Calu3 (cell line): ENCODE measurements around the gene TXNIP. TPM values are rescaled to one million over a fixed set of nuclear protein-coding genes. Genes with fewer than 3 reads are reported as not detected.

ENCODE experiments used
- BruUV-seq: library from RNA; stranded (reverse); fragments of 400-500 nt; replicated peaks from 2 replicates; lab custom pipeline; 2021; lab: Mats Ljungman, UMichigan
- CTCF ChIA-PET: fragments of 300-600 bp; sonication (Branson Sonifier 250); formaldehyde crosslinking; loops from one replicate; lab custom pipeline; 2022; ENCODE audit warnings: antibody characterized with exemption; lab: Charles Lee
- DNase-seq: peaks from one replicate; pipeline ENCODE4 v3.0.0; 2022
- H3K27ac Mint-ChIP-seq: one replicate; pipeline ENCODE4 v1.8.0; 2022; ENCODE audit warnings: mixed read lengths; ENCODE audit not compliant: unreplicated experiment
- H3K27me3 Mint-ChIP-seq: one replicate; pipeline ENCODE4 v1.8.0; 2022; ENCODE audit warnings: mixed read lengths; ENCODE audit not compliant: unreplicated experiment
- H3K36me3 Mint-ChIP-seq: one replicate; pipeline ENCODE4 v1.8.0; 2022; ENCODE audit warnings: mild to moderate bottlenecking, moderate library complexity, mixed read lengths; ENCODE audit not compliant: insufficient read depth, unreplicated experiment
- H3K4me1 Mint-ChIP-seq: one replicate; pipeline ENCODE4 v1.8.0; 2022; ENCODE audit warnings: mild to moderate bottlenecking, low read depth, mixed read lengths; ENCODE audit not compliant: unreplicated experiment
- H3K4me3 Mint-ChIP-seq: one replicate; pipeline ENCODE4 v1.8.0; 2022; ENCODE audit warnings: mild to moderate bottlenecking, low read depth, moderate library complexity, mixed read lengths; ENCODE audit not compliant: unreplicated experiment
- H3K9me3 Mint-ChIP-seq: one replicate; pipeline ENCODE4 v1.8.0; 2022; ENCODE audit warnings: low read depth, mixed read lengths; ENCODE audit not compliant: unreplicated experiment
- intact Hi-C: fragments of 100-400 bp; cut with micrococcal nuclease; formaldehyde crosslinking; loops from one replicate; pipeline ENCODE4 v1.10.0; 2022; ENCODE audit not compliant: unreplicated experiment
- total RNA-seq: library from RNA; stranded (reverse); gene quantifications from 2 replicates; pipeline ENCODE4 v1.2.3, GENCODE V29; 2022
- TF ChIP-seq, protein P1 (sequence below): fragments of 200-600 bp; IDR thresholded peaks from one replicate; pipeline ENCODE4 v1.8.0; 2022; ENCODE audit warnings: antibody characterized with exemption; ENCODE audit not compliant: unreplicated experiment

The TXNIP gene
- total RNA-seq, 1 experiment from 2014 or later = 18.5 TPM

DNA sequence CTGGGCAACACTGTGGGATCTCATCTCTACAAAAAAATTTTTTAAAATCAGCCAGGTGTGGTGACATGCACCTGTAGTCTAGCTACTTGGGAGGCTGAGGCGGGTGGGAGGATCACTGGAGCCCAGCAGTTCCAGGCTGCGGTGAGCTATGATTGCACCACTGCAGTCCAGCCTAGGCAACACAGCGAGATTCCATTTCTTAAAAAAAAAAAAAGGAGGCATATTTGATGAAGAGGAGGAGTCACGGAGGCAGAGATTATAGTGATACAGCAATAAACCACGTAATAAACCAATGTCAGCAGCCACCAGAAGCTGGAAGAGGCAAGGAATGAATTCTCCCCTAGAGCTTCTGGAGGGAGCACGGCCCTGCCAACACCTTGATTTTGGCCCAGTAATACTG, 42.5 kb downstream of the TXNIP start:
- CTCF ChIA-PET = interaction anchor here (0.6 kb wide), 1 partner anchor 254 kb away, joined by 3 read pairs; no protein-coding TSS in a partner anchor

GRCh38 chr1:145952903-145953302, 43.5 kb downstream of the TXNIP start:
- BruUV-seq = no TSS peak
- H3K36me3 Mint-ChIP-seq = peaks cover 10% of the 10 kb centered on the region
- no peaks in the 10 kb centered on the region for H3K9me3 Mint-ChIP-seq
- intact Hi-C loops = no loop called here
- TF ChIP-seq, protein P1, sequence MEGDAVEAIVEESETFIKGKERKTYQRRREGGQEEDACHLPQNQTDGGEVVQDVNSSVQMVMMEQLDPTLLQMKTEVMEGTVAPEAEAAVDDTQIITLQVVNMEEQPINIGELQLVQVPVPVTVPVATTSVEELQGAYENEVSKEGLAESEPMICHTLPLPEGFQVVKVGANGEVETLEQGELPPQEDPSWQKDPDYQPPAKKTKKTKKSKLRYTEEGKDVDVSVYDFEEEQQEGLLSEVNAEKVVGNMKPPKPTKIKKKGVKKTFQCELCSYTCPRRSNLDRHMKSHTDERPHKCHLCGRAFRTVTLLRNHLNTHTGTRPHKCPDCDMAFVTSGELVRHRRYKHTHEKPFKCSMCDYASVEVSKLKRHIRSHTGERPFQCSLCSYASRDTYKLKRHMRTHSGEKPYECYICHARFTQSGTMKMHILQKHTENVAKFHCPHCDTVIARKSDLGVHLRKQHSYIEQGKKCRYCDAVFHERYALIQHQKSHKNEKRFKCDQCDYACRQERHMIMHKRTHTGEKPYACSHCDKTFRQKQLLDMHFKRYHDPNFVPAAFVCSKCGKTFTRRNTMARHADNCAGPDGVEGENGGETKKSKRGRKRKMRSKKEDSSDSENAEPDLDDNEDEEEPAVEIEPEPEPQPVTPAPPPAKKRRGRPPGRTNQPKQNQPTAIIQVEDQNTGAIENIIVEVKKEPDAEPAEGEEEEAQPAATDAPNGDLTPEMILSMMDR = no peak
- no peak overlapping the region for H3K4me3 Mint-ChIP-seq
- H3K4me1 Mint-ChIP-seq = peaks cover 12% of the 10 kb centered on the region
- CTCF ChIA-PET = no interaction called here
- no peak for DNase-seq
- no peak overlapping the region for H3K27ac Mint-ChIP-seq
- H3K27me3 Mint-ChIP-seq = peaks cover 37% of the 10 kb centered on the region

More for the DNA sequence above, 42.5 kb downstream of the TXNIP start:
- Mint-ChIP-seq H3K4me1 (peaks cover 19% of the 10 kb centered on the region), H3K27me3 (peaks cover 45% of the 10 kb centered on the region), H3K36me3 (peaks cover 14% of the 10 kb centered on the region), H3K9me3 (no peaks in the 10 kb centered on the region), H3K27ac (no peak overlapping the region), H3K4me3 (no peak overlapping the region)
- intact Hi-C loops = no loop called here
- DNase-seq = no peak
- no TSS peak for BruUV-seq
- TF ChIP-seq, protein P1 = no peak

DNA sequence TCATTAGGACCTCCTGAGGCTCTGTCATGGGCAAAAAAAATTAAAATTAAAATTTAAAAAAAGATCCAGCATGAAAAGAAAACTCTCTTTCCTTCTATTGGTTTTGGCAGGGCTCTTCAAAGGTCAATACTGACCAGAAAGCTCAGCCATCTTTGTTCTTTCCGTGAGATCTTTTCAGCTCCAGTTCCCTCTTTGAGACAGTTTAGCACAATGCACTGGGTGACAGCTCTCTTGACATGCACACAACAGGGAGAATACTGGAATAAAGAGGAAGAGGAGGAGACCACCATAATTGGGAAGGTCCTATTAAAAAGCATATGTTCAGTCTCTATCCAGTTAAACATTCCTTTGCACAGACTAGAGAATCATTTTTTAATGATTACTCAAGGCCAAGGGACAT, 44.9 kb downstream of the TXNIP start:
- Mint-ChIP-seq H3K36me3 (no peaks in the 10 kb centered on the region), H3K9me3 (no peaks in the 10 kb centered on the region), H3K27ac (no peak overlapping the region), H3K27me3 (peaks cover 23% of the 10 kb centered on the region), H3K4me1 (no peaks in the 10 kb centered on the region), H3K4me3 (no peak overlapping the region)
- CTCF ChIA-PET = no interaction called here
- DNase-seq = no peak
- TF ChIP-seq, protein P1 = no peak
- intact Hi-C loops = no loop called here
- BruUV-seq = no TSS peak

DNA sequence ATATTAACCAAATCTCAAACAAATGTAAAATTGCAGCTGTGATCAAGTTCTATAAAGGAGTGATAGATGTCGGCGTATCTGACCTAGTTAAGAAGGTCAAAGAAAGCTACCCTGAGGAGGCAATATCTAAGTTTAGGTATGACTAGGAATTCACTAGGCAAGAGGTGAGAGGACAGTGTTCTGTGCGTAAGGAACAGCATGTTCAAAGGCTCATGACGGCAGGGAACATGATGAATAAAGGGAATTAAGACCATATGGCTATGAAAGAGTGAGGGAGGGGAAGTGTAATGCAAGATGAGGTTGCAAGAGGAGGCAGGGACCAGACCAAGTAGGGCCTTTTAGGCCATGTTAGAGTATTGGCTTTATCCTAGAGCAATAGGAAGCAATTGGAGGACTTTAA, 47.2 kb downstream of the TXNIP start:
- H3K27me3 Mint-ChIP-seq = peaks cover 5% of the 10 kb centered on the region
- CTCF ChIA-PET = no interaction called here
- H3K9me3 Mint-ChIP-seq = no peaks in the 10 kb centered on the region
- no peak overlapping the region for H3K4me3 Mint-ChIP-seq
- TF ChIP-seq, protein P1 = no peak
- H3K27ac Mint-ChIP-seq = no peak overlapping the region
- no TSS peak for BruUV-seq
- no peaks in the 10 kb centered on the region for H3K36me3 Mint-ChIP-seq
- no peak for DNase-seq
- intact Hi-C loops = no loop called here
- H3K4me1 Mint-ChIP-seq = no peaks in the 10 kb centered on the region
